ENCODE measurements around the gene RNF208. TPM values are rescaled to one million over a fixed set of nuclear protein-coding genes. Genes with fewer than 3 reads are reported as not detected.
"Not testable (repeated sequence)": the region's sequence is repeated elsewhere in the genome, so short reads cannot be mapped to it uniquely, and the experiment has no call there.

Gene RNF208
- total RNA-seq, 3 donors from 2014 or later, result 1.5 to 2.9 (median 1.8) TPM

DNA sequence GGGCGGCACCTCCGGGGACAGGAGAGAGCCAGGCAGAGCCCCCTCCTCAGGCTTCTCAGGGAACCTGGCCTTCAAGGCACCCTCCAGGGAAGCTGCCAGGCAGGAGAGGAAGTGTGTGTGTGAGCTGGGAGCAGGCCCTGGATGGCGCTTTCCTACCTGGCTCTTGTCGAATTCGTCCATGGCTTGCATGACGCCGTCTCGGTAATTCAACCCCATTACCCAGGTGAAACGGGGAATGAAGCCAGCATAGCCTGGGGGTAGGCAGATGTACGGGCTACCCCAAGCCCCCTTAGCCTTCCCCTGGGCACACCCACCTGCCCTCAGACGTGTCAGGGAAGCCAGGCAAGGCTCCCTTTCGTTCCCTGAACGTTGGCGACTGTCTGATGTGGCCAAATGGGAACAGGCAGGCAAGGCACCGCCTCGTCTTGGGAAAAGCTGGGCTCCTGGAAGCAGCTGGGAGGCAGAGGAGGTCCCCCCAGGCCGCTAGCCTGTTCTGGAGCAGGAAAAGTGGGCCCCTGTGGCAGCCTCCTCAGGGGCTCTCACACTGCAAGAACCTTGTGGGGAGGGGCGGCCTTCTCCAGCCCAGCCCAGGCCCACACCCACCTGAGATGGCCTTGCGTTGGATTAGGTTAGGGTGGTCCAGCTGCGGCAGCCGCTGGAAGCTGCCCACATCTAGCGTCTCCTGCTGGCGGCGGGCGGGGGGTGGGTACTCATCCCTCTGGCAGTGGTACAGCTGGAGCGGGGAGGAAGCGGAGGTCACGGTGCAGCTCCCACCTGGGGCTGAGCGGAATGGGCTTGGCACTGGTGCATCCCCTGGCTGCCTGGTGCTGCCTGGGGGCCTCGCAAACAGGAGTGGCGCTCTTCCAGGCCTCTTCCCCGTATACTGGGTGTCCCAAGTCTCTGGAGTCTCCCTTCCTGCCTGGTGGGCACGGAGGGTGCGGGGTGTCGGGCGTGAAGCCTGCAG is 22.7 kb upstream of the RNF208 start:
- no peak for DNase-seq (ENCODE audit: low spot score in 2 of 2)
- Histone ChIP-seq H3K27ac (no peak overlapping the region), H3K36me3 (no peaks in the 10 kb centered on the region), H3K4me1 (peaks cover 5 to 6% of the 10 kb centered on the region in 2 donors), H3K9me3 (no peaks in the 10 kb centered on the region), H3K4me3 (no peak overlapping the region), H3K27me3 (no peaks in the 10 kb centered on the region)
- intact Hi-C loops (cut with DNase I; ENCODE audit: low total_unique reads), result no loop called here
- peak in 1 of 3 donors; percentile 28 for TF ChIP-seq POLR2AphosphoS5 (IDR thresholded peaks at IDR 0.05)
- TF ChIP-seq, protein P1, sequence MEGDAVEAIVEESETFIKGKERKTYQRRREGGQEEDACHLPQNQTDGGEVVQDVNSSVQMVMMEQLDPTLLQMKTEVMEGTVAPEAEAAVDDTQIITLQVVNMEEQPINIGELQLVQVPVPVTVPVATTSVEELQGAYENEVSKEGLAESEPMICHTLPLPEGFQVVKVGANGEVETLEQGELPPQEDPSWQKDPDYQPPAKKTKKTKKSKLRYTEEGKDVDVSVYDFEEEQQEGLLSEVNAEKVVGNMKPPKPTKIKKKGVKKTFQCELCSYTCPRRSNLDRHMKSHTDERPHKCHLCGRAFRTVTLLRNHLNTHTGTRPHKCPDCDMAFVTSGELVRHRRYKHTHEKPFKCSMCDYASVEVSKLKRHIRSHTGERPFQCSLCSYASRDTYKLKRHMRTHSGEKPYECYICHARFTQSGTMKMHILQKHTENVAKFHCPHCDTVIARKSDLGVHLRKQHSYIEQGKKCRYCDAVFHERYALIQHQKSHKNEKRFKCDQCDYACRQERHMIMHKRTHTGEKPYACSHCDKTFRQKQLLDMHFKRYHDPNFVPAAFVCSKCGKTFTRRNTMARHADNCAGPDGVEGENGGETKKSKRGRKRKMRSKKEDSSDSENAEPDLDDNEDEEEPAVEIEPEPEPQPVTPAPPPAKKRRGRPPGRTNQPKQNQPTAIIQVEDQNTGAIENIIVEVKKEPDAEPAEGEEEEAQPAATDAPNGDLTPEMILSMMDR (IDR thresholded peaks at IDR 0.05), result no peak
- no peak for TF ChIP-seq POLR2A (IDR thresholded peaks at IDR 0.05)

DNA sequence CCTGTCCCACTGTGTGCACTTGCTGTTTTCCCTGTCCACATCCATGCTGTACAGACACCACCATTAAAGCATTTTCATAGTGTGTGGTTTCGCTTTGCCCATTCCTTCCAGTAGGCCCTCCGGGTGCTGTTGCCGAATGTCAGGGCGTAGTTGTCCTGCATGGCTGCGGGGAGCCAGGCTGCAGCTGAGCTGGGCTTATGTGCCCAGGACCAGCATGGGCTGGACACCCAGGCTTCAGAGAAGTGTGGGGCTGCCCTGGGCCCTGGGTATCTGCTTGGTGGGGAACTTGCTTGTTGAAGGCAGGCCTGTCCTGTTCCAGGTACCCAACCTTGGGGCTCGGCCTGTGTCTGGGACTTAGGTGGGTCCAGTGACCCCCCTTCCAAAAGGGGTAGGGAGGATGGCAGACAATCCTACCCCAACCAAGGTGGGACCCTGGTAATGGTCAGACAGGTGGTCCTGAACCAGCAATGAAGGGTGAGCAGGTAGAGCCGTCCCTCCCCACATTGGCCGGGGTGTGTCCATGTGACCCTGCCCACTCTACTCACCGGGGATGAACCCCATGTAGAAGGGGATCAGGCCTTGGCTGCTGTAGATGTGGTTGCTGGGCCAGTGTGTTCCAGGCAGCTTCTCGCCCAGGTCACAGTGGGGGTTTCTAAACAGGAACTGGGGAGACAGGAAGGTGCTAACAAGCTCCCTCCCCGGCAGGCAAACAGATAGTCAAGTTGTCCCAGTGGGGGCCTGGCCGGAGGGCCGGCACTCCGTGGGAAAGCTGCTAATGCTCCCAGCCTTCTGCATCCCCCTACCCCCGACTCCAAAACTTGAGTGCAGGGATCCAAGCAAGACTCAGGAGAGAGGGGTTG is 21.8 kb upstream of the RNF208 start:
- Histone ChIP-seq H3K9me3 (no peaks in the 10 kb centered on the region), H3K4me1 (peaks cover 5 to 6% of the 10 kb centered on the region in 2 donors), H3K27me3 (no peaks in the 10 kb centered on the region), H3K36me3 (no peaks in the 10 kb centered on the region), H3K27ac (peak overlapping the region in 1 of 2 donors; percentile 30), H3K4me3 (no peak overlapping the region)
- DNase-seq (ENCODE audit: low spot score in 2 of 2), result no peak
- no peak for TF ChIP-seq POLR2A (IDR thresholded peaks at IDR 0.05)
- TF ChIP-seq POLR2AphosphoS5 (IDR thresholded peaks at IDR 0.05), result no peak
- TF ChIP-seq, protein P1 (IDR thresholded peaks at IDR 0.05), result no peak
- intact Hi-C loops (cut with DNase I; ENCODE audit: low total_unique reads), result no loop called here

DNA sequence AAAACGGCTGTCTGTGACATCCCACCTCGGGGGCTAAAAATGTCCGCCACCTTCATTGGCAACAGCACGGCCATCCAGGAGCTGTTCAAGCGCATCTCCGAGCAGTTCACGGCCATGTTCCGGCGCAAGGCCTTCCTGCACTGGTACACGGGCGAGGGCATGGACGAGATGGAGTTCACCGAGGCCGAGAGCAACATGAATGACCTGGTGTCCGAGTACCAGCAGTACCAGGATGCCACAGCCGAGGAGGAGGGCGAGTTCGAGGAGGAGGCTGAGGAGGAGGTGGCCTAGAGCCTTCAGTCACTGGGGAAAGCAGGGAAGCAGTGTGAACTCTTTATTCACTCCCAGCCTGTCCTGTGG is 21.2 kb upstream of the RNF208 start:
- H3K27ac ChIP-seq, result peak overlapping the region in 1 of 2 donors; percentile 30
- intact Hi-C loops (cut with DNase I; ENCODE audit: low total_unique reads); H3K27me3 ChIP-seq; DNase-seq (ENCODE audit: low spot score in 2 of 2); H3K4me3 ChIP-seq; H3K36me3 ChIP-seq; H3K9me3 ChIP-seq; H3K4me1 ChIP-seq: not testable (repeated sequence)

DNA sequence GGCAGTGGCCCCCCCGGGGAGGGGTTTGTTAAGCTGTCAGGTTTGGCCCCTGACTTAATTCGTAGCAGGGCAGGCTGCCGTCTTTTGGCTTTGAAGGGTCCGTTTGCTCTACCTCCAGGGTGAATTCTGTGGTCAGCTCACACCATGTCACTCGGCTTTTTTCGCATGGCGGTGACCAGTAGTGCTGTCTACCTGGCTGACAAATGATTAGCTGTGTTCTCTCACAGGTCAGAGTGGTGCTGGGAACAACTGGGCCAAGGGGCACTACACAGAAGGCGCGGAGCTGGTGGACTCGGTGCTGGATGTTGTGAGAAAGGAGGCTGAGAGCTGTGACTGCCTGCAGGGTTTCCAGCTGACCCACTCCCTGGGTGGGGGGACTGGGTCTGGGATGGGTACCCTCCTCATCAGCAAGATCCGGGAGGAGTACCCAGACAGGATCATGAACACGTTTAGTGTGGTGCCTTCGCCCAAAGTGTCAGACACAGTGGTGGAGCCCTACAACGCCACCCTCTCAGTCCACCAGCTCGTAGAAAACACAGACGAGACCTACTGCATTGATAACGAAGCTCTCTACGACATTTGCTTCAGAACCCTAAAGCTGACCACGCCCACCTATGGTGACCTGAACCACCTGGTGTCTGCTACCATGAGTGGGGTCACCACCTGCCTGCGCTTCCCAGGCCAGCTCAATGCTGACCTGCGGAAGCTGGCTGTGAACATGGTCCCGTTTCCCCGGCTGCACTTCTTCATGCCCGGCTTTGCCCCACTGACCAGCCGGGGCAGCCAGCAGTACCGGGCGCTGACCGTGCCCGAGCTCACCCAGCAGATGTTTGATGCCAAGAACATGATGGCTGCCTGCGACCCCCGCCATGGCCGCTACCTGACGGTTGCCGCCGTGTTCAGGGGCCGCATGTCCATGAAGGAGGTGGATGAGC is 20.5 kb upstream of the RNF208 start:
- intact Hi-C loops (cut with DNase I; ENCODE audit: low total_unique reads), result no loop called here
- H3K27ac ChIP-seq, result peak overlapping the region; percentile 83 to 99
- H3K9me3 ChIP-seq, result no peaks in the 10 kb centered on the region
- TF ChIP-seq POLR2AphosphoS5 (IDR thresholded peaks at IDR 0.05) (peak in 1 of 3 donors; percentile 54), POLR2A (IDR thresholded peaks at IDR 0.05) (no peak)
- peaks cover 5 to 14% of the 10 kb centered on the region in 2 donors for H3K4me1 ChIP-seq
- no peak for DNase-seq (ENCODE audit: low spot score in 2 of 2)
- no peaks in the 10 kb centered on the region for H3K36me3 ChIP-seq
- H3K27me3 ChIP-seq, result no peaks in the 10 kb centered on the region
- H3K4me3 ChIP-seq, result peak overlapping the region; percentile 71 to 98 (median 76)

DNA sequence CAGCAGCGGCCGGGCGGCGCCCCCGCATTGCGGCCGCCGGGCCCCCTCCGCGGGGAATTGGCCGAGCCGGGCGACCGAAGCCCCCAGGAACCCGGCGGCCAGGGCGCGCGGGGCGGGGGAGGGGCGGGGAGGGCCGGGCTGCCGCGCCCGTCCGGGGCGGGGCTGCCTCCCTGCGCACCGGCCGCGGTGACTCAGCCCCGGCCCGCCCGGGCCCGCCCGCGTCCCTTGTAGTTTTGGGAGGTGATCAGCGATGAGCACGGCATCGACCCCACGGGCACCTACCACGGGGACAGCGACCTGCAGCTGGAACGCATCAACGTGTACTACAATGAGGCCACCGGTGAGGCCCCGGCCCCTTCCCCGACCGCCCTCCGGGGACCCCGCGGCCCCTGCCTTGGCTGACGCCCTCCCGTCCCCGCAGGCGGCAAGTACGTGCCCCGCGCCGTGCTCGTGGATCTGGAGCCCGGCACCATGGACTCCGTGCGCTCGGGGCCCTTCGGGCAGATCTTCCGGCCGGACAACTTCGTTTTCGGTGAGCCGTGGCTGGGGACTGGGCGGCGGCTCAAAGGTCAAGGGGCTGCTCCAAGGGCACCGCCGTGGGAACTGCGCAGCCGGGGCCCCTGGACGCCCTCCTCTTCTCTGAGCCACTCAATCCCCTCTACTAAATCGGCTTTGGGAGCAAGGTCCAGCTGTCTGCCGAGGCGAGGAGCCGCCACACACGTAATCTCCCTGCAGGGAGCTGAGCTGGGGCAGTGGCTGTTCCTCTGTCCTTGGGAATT is 19.6 kb upstream of the RNF208 start:
- intact Hi-C loops (cut with DNase I; ENCODE audit: low total_unique reads), result no loop called here
- Histone ChIP-seq H3K9me3 (no peaks in the 10 kb centered on the region), H3K36me3 (no peaks in the 10 kb centered on the region), H3K4me3 (peak overlapping the region; percentile 71 to 98 (median 76)), H3K27me3 (no peaks in the 10 kb centered on the region), H3K27ac (peak overlapping the region; percentile 83 to 99), H3K4me1 (peaks cover 5 to 19% of the 10 kb centered on the region in 2 donors)
- TF ChIP-seq, protein P1 (IDR thresholded peaks at IDR 0.05), result no peak
- peak in 1 of 3 donors; percentile 48 for TF ChIP-seq POLR2AphosphoS5 (IDR thresholded peaks at IDR 0.05)
- DNase-seq (ENCODE audit: low spot score in 2 of 2), result peak in 1 of 2 donors; percentile 51

Data from breast epithelium (tissue), 4 donors.